Measurements from ENCODE around the gene ADGRG2.

- TF ChIP-seq POLR2AphosphoS5 (IDR thresholded peaks at IDR 0.05; ENCODE audit: control insufficient read depth, insufficient read depth, low read depth, low read length), result no peak
- no peak for TF ChIP-seq CTCF (IDR thresholded peaks at IDR 0.05 in 2 of 3, conservative IDR thresholded peaks at IDR 0.05 in 1 of 3; ENCODE audit: insufficient read depth in 2 of 3, low read depth in 1 of 3, low read length in 3 of 3)
- no peak for TF ChIP-seq USF2 (CRISPR knock-in tag; IDR thresholded peaks at IDR 0.05)
Observed at GRCh38 chrX:18992829-18993228, 129.4 kb downstream of the ADGRG2 start.

Measured in K562 (cell line).